H1 (cell line): ENCODE results near the gene MUC5B. TPM values are rescaled to one million over a fixed set of nuclear protein-coding genes. Genes with fewer than 3 reads are reported as not detected.

Experiments
- CTCF ChIA-PET: fragments of 300-600 bp; sonication (Branson Sonifier 250); formaldehyde crosslinking; loops from one replicate; lab custom pipeline; 2021; ENCODE audit not compliant: partially characterized antibody; lab: Charles Lee
- POLR2A ChIA-PET: fragments of 300-600 bp; sonication (Branson Sonifier 250); formaldehyde crosslinking; loops from one replicate; lab custom pipeline; 2021; ENCODE audit warnings: inconsistent platforms; ENCODE audit not compliant: partially characterized antibody; lab: Charles Lee
- DNase-seq, 2 experiments: peaks; one replicate each; pipeline versions ENCODE4 v3.0.0 to v3.0.0-alpha.2; 2010 to 2022; ENCODE audit warnings: low spot score in 2 of 2, low read depth in 1 of 2, mixed read lengths in 1 of 2
- FAIRE-seq: peaks from 2 replicates; lab custom pipeline; 2011; peaks lifted over from hg19 to GRCh38; lab: Jason Lieb, UNC
- H2AFZ ChIP-seq: 2 replicates; pipeline ENCODE4 v1.8.1; 2012; ENCODE audit warnings: low read length, inconsistent platforms
- H2AK5ac ChIP-seq: 2 replicates; pipeline ENCODE4 v1.6.1; 2013; ENCODE audit warnings: low read depth, low read length
- H2BK120ac ChIP-seq: replicated peaks from 2 replicates; pipeline ENCODE3; 2013; ENCODE audit warnings: low read depth, low read length, inconsistent platforms
- H2BK12ac ChIP-seq: 2 replicates; pipeline ENCODE4 v1.6.1; 2013; ENCODE audit warnings: low read depth, low read length
- H2BK15ac ChIP-seq: 2 replicates; pipeline ENCODE4 v1.6.1; 2013; ENCODE audit warnings: low read length
- H2BK20ac ChIP-seq: 2 replicates; pipeline ENCODE4 v1.6.1; 2013; ENCODE audit warnings: low read length
- H2BK5ac ChIP-seq: 2 replicates; pipeline ENCODE4 v1.6.1; 2013; ENCODE audit warnings: low read depth, low read length
- H3K14ac ChIP-seq: 2 replicates; pipeline ENCODE4 v1.6.1; 2013; ENCODE audit warnings: inconsistent platforms; ENCODE audit not compliant: insufficient read length
- H3K18ac ChIP-seq: 2 replicates; pipeline ENCODE4 v1.6.1; 2013; ENCODE audit warnings: low read length; ENCODE audit errors: extremely low read depth
- H3K23ac ChIP-seq: 2 replicates; pipeline ENCODE4 v1.6.1; 2013; ENCODE audit warnings: inconsistent platforms; ENCODE audit not compliant: insufficient read length
- H3K23me2 ChIP-seq: 2 replicates; pipeline ENCODE4 v1.6.1; 2013; ENCODE audit warnings: low read depth, low read length
- H3K27ac ChIP-seq: 2 replicates; pipeline ENCODE4 v1.6.1; 2011; ENCODE audit warnings: low read depth, low read length, inconsistent platforms
- H3K27me3 ChIP-seq, 4 experiments: replicated peaks in 1 of 4; 1 replicate in 1 of 4; 2 replicates in 3 of 4; pipeline versions ENCODE4 v1.6.1 to v1.8.1; 2011 to 2013; ENCODE audit warnings: low read length in 3 of 4, mild to moderate bottlenecking in 3 of 4, inconsistent platforms in 2 of 4, mixed read lengths in 2 of 4, moderate library complexity in 1 of 4; ENCODE audit not compliant: control insufficient read depth in 3 of 4, insufficient read depth in 3 of 4; ENCODE audit errors: extremely low read depth in 1 of 4
- H3K36me3 ChIP-seq, 4 experiments: 2 replicates each; pipeline versions ENCODE4 v1.6.1 to v1.8.1; 2011 to 2013; ENCODE audit warnings: mild to moderate bottlenecking in 4 of 4, low read length in 3 of 4, moderate library complexity in 2 of 4, control low read depth in 1 of 4, inconsistent platforms in 1 of 4; ENCODE audit not compliant: insufficient read depth in 4 of 4, control insufficient read depth in 2 of 4
- H3K4ac ChIP-seq: replicated peaks from 2 replicates; pipeline ENCODE3; 2013; ENCODE audit warnings: low read length, low read depth, mixed read lengths, inconsistent platforms; ENCODE audit not compliant: insufficient read length
- H3K4me1 ChIP-seq, 4 experiments: replicated peaks in 1 of 4; 1 replicate in 1 of 4; 2 replicates in 3 of 4; pipeline versions ENCODE4 v1.6.1 to v1.8.1; 2011 to 2013; ENCODE audit warnings: low read length in 3 of 4, inconsistent platforms in 2 of 4, mixed read lengths in 1 of 4; ENCODE audit not compliant: insufficient read depth in 4 of 4, control insufficient read depth in 3 of 4
- H3K4me2 ChIP-seq, 2 experiments: 2 replicates each; pipeline versions ENCODE4 v1.6.1 to v1.8.1; 2011 to 2013; ENCODE audit warnings: low read depth in 2 of 2, low read length in 2 of 2, control low read depth in 1 of 2, inconsistent platforms in 1 of 2, mild to moderate bottlenecking in 1 of 2; ENCODE audit not compliant: insufficient read depth in 1 of 2
- H3K4me3 ChIP-seq, 4 experiments: fragments of 200-600, 300-600 bp in 1 of 4; sonication (generic), shearing (Covaris generic), sonication (Bioruptor Twin) in 1 of 4; 2 replicates each; pipeline versions ENCODE4 v1.5.1 to v1.8.1; 2011 to 2016; ENCODE audit warnings: low read length in 4 of 4, low read depth in 3 of 4, control low read depth in 2 of 4, inconsistent platforms in 2 of 4, mild to moderate bottlenecking in 2 of 4, mixed read lengths in 1 of 4, moderate library complexity in 1 of 4; ENCODE audit not compliant: insufficient read depth in 2 of 4; ENCODE audit errors: extremely low read depth in 1 of 4
- H3K56ac ChIP-seq: replicated peaks from 2 replicates; pipeline ENCODE3; 2013; ENCODE audit warnings: low read depth, mild to moderate bottlenecking, mixed read lengths, low read length, inconsistent platforms; ENCODE audit not compliant: insufficient read length
- H3K79me1 ChIP-seq: 2 replicates; pipeline ENCODE4 v1.6.1; 2013; ENCODE audit warnings: low read depth, low read length, control low read depth
- H3K79me2 ChIP-seq, 2 experiments: 2 replicates each; pipeline versions ENCODE4 v1.6.1 to v1.8.1; 2012 to 2013; ENCODE audit warnings: low read length in 2 of 2, mild to moderate bottlenecking in 2 of 2, inconsistent platforms in 1 of 2; ENCODE audit not compliant: insufficient read depth in 2 of 2, control insufficient read depth in 1 of 2
- H3K9ac ChIP-seq, 4 experiments: replicated peaks in 1 of 4; 1 replicate in 1 of 4; 2 replicates in 3 of 4; pipeline versions ENCODE4 v1.6.1 to v1.8.1; 2011 to 2013; ENCODE audit warnings: low read depth in 3 of 4, low read length in 3 of 4, control low read depth in 2 of 4, mild to moderate bottlenecking in 2 of 4, moderate library complexity in 2 of 4, inconsistent platforms in 1 of 4; ENCODE audit errors: extremely low read depth in 1 of 4
- H3K9me3 ChIP-seq, 2 experiments: 2 replicates each; pipeline versions ENCODE4 v1.6.1 to v1.8.1; 2012 to 2013; ENCODE audit warnings: mild to moderate bottlenecking in 2 of 2, moderate library complexity in 2 of 2, control low read depth in 1 of 2, inconsistent platforms in 1 of 2, low read depth in 1 of 2, low read length in 1 of 2, mixed read lengths in 1 of 2; ENCODE audit not compliant: insufficient read depth in 2 of 2
- H4K20me1 ChIP-seq, 2 experiments: replicated peaks in 1 of 2; 2 replicates each; pipeline versions ENCODE3 to v1.8.1; 2011 to 2013; ENCODE audit warnings: inconsistent platforms in 2 of 2, low read length in 2 of 2, mild to moderate bottlenecking in 1 of 2; ENCODE audit not compliant: insufficient read depth in 2 of 2, control insufficient read depth in 1 of 2
- H4K5ac ChIP-seq: 2 replicates; pipeline ENCODE4 v1.6.1; 2013; ENCODE audit warnings: low read length, low read depth, mixed read lengths, inconsistent platforms; ENCODE audit not compliant: insufficient read length
- H4K8ac ChIP-seq: 2 replicates; pipeline ENCODE4 v1.8.0; 2013; ENCODE audit warnings: mild to moderate bottlenecking, moderate library complexity, low read length, inconsistent platforms; ENCODE audit not compliant: insufficient read depth; ENCODE audit errors: extremely low read depth
- H4K91ac ChIP-seq: replicated peaks from 2 replicates; pipeline ENCODE3; 2013; ENCODE audit warnings: low read length, mixed read lengths, inconsistent platforms; ENCODE audit not compliant: insufficient read length
- BRCA1 ChIP-seq: IDR thresholded peaks from 2 replicates; pipeline ENCODE4 v1.6.1; 2012; ENCODE audit warnings: low read depth, low read length, improper control_type of control experiment
- CBX5 ChIP-seq: fragments of 300-800, 300-1000 bp; sonication (generic); IDR thresholded peaks from 2 replicates; pipeline ENCODE4 v1.7.1; 2016; ENCODE audit warnings: antibody characterized with exemption, low read length, low read depth
- CHD2 ChIP-seq: IDR thresholded peaks from 2 replicates; pipeline ENCODE4 v1.6.1; 2012; ENCODE audit warnings: low read length, improper control_type of control experiment
- CREB1 ChIP-seq: IDR thresholded peaks from 2 replicates; pipeline ENCODE4 v1.6.1; 2012; ENCODE audit warnings: inconsistent platforms
- CTBP2 ChIP-seq: IDR thresholded peaks from 2 replicates; pipeline ENCODE4 v1.7.0; 2011; ENCODE audit warnings: borderline replicate concordance, mild to moderate bottlenecking, moderate library complexity, mixed read lengths, low read length; ENCODE audit not compliant: insufficient read depth, insufficient read length
- EP300 ChIP-seq, 2 experiments: IDR thresholded peaks; 1 replicate in 1 of 2; 2 replicates in 1 of 2; pipeline ENCODE4 v1.6.1; 2011 to 2012; ENCODE audit warnings: low read depth in 2 of 2, low read length in 2 of 2, mild to moderate bottlenecking in 2 of 2, borderline replicate concordance in 1 of 2, inconsistent platforms in 1 of 2, moderate library complexity in 1 of 2
- FOSL1 ChIP-seq: IDR thresholded peaks from 2 replicates; pipeline ENCODE4 v1.6.1; 2011; ENCODE audit warnings: mild to moderate bottlenecking, low read depth, low read length, moderate library complexity; ENCODE audit not compliant: insufficient read depth
- MAX ChIP-seq: IDR thresholded peaks from 2 replicates; pipeline ENCODE4 v1.6.1; 2012; ENCODE audit warnings: inconsistent platforms
- NRF1 ChIP-seq: IDR thresholded peaks from 2 replicates; pipeline ENCODE4 v1.6.1; 2011; ENCODE audit warnings: mild to moderate bottlenecking, low read depth, low read length, improper control_type of control experiment
- RAD21 ChIP-seq, 2 experiments: IDR thresholded peaks in 1 of 2; conservative IDR thresholded peaks in 1 of 2; 2 replicates each; pipeline ENCODE4 v1.6.1; 2011; ENCODE audit warnings: low read depth in 2 of 2, low read length in 2 of 2, improper control_type of control experiment in 1 of 2, inconsistent platforms in 1 of 2, mild to moderate bottlenecking in 1 of 2, moderate library complexity in 1 of 2
- SP2 ChIP-seq: IDR thresholded peaks from 2 replicates; pipeline ENCODE4 v1.6.1; 2012; ENCODE audit warnings: mild to moderate bottlenecking, low read length, inconsistent platforms
- TAF1 ChIP-seq: IDR thresholded peaks from 2 replicates; pipeline ENCODE4 v1.6.1; 2011; ENCODE audit warnings: mild to moderate bottlenecking, low read depth, low read length
- ZNF274 ChIP-seq: IDR thresholded peaks from 2 replicates; pipeline ENCODE4 v1.7.0; 2012; ENCODE audit warnings: low read length, borderline replicate concordance; ENCODE audit errors: extremely low read depth
- WGBS, 2 experiments: shearing (Covaris generic) in 1 of 2; methylation state at CpG; one replicate each; pipeline versions ENCODE4 v1.1.6 to v1.1.7; 2013 to 2015; ENCODE audit warnings: low lambda C conversion rate in 2 of 2, mixed read lengths in 2 of 2, inconsistent platforms in 1 of 2, low coverage in 1 of 2, missing lambda C conversion rate in 1 of 2; ENCODE audit not compliant: insufficient replicate concordance in 2 of 2, insufficient coverage in 1 of 2, insufficient read length in 1 of 2; ENCODE audit errors: extremely low coverage in 1 of 2, missing lambda C conversion rate in 1 of 2; 5-methylcytosine and 5-hydroxymethylcytosine counted together
- polyA plus RNA-seq, 7 experiments: library from polyadenylated mRNA; depleted of rRNA in 3 of 7; stranded (reverse) in 5 of 7; unstranded in 2 of 7; fragments of >200 nt in 5 of 7; fragments of 200-250 nt in 2 of 7; gene quantifications; 1 replicate in 5 of 7; 2 replicates in 1 of 7; 4 replicates in 1 of 7; pipeline versions ENCODE4 v1.2.1 to v1.2.3, GENCODE V29; 2011 to 2013; ENCODE audit warnings: missing spikeins in 2 of 7, mixed read lengths in 2 of 7
- total RNA-seq: library from RNA; stranded (reverse); fragmentation: NEBNext Ultra II Directional; extraction: Animal tissue kit (Norgen Biotek cat#: 25700); gene quantifications from 2 replicates; pipeline ENCODE4 v1.2.1, GENCODE V29; 2021
- TF ChIP-seq, protein P1 (sequence below): IDR thresholded peaks from 2 replicates; pipeline ENCODE4 v1.6.1; 2012; ENCODE audit warnings: inconsistent platforms

The MUC5B gene
- total and polyA plus RNA-seq, 2 of the 8 experiments (the other 6 are each of a cell fraction or from before 2014, with no cell fraction given) = 0.02 to 0.03 TPM

- no peak overlapping the region for H2BK15ac ChIP-seq
- H3K4me1 ChIP-seq = no peaks in the 10 kb centered on the region; a peak in 1 of 7 replicates
- H3K79me2 ChIP-seq = no peaks in the 10 kb centered on the region
- no peak overlapping the region for H3K4me2 ChIP-seq
- H3K36me3 ChIP-seq = peaks cover 3 to 23% (median 9%) of the 10 kb centered on the region in 4 experiments; a peak in 6 of 8 replicates
- H4K91ac ChIP-seq = no peak overlapping the region
- H2BK120ac ChIP-seq = no peak overlapping the region
- no peak overlapping the region for H3K23ac ChIP-seq
- peaks cover 0 to 16% of the 10 kb centered on the region in 2 experiments for H4K20me1 ChIP-seq
- no peak overlapping the region for H3K56ac ChIP-seq
- no peak overlapping the region for H2AFZ ChIP-seq
- H3K9me3 ChIP-seq = no peaks in the 10 kb centered on the region
- no peak overlapping the region for H2BK20ac ChIP-seq
- no peak for DNase-seq
- H2BK5ac ChIP-seq = no peak overlapping the region
- POLR2A ChIA-PET = no interaction called here
- H3K14ac ChIP-seq = no peak overlapping the region
- CTCF ChIA-PET = no interaction called here
- no peak overlapping the region for H4K5ac ChIP-seq
- WGBS, 2 experiments = 77% methylated on average over 3 of the region's 3 CpGs; no CpG with 5 or more reads in 1 of the 2 experiments
- H3K4me3 ChIP-seq = no peak overlapping the region
- H2AK5ac ChIP-seq = no peak overlapping the region
- no peak overlapping the region for H3K18ac ChIP-seq
- no peak overlapping the region for H3K4ac ChIP-seq
- no peak overlapping the region for H2BK12ac ChIP-seq
- no peak overlapping the region for H4K8ac ChIP-seq
- H3K27ac ChIP-seq = no peak overlapping the region
- H3K23me2 ChIP-seq = no peaks in the 10 kb centered on the region
- no peaks in the 10 kb centered on the region for H3K27me3 ChIP-seq
- FAIRE-seq = no peak
- peaks cover 6% of the 10 kb centered on the region; the same call in 1 of the 2 replicates for H3K79me1 ChIP-seq
- H3K9ac ChIP-seq = no peak overlapping the region
- TF ChIP-seq, protein P1, sequence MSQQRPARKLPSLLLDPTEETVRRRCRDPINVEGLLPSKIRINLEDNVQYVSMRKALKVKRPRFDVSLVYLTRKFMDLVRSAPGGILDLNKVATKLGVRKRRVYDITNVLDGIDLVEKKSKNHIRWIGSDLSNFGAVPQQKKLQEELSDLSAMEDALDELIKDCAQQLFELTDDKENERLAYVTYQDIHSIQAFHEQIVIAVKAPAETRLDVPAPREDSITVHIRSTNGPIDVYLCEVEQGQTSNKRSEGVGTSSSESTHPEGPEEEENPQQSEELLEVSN = no peak
- TF ChIP-seq ZNF274 (no peak), EP300 (IDR thresholded peaks at IDR 0.05; ENCODE audit: borderline replicate concordance in 1 of 2, low read depth in 2 of 2, low read length in 2 of 2) (no peak), CREB1 (no peak), CHD2 (no peak), BRCA1 (no peak), MAX (no peak), RAD21 (IDR thresholded peaks at IDR 0.05 in 1 of 2, conservative IDR thresholded peaks at IDR 0.05 in 1 of 2; ENCODE audit: low read depth in 2 of 2, low read length in 2 of 2) (no peak), FOSL1 (no peak), CBX5 (no peak), TAF1 (no peak), NRF1 (no peak), SP2 (no peak), CTBP2 (no peak)
These were observed 59.1 kb downstream of the MUC5B start for GRCh38 chr11:1281974-1282365.
